HL-60 (cell line): ENCODE data around the gene ANKRD39.
"Not testable (repeated sequence)": the region's sequence is repeated elsewhere in the genome, so short reads cannot be mapped to it uniquely, and the experiment has no call there.

Experiments
- DNase-seq, 2 experiments: peaks; one replicate each; pipeline ENCODE4 v3.0.0-alpha.2; 2010 to 2020; ENCODE audit warnings: low read depth in 1 of 2, low spot score in 1 of 2
- H3K27ac ChIP-seq: fragments of 250-450 bp; sonication (Bioruptor Pico); replicated peaks from 2 replicates; pipeline ENCODE4 v1.5.1; 2020; ENCODE audit warnings: mild to moderate bottlenecking, moderate library complexity
- H3K27me3 ChIP-seq: fragments of 250-450 bp; sonication (Bioruptor Pico); 2 replicates; pipeline ENCODE4 v1.5.1; 2021; ENCODE audit warnings: mild to moderate bottlenecking, moderate library complexity; ENCODE audit not compliant: insufficient read depth, poor library complexity, severe bottlenecking
- H3K4me3 ChIP-seq: replicated peaks from 2 replicates; pipeline ENCODE4 v1.5.1; 2011; ENCODE audit warnings: mild to moderate bottlenecking, control low read depth, low read length; ENCODE audit not compliant: insufficient read depth
- GABPA ChIP-seq: IDR thresholded peaks from 2 replicates; pipeline ENCODE4 v1.6.1; 2012; ENCODE audit warnings: low read depth
- POLR2AphosphoS5 ChIP-seq: IDR thresholded peaks from 2 replicates; pipeline ENCODE4 v1.6.1; 2012; ENCODE audit warnings: low read depth
- SPI1 ChIP-seq: IDR thresholded peaks from 2 replicates; pipeline ENCODE4 v1.6.1; 2012; ENCODE audit warnings: low read depth, mild to moderate bottlenecking, borderline replicate concordance
- TF ChIP-seq, protein P1 (sequence below): IDR thresholded peaks from 2 replicates; pipeline ENCODE4 v1.6.1; 2012; ENCODE audit warnings: low read depth; ENCODE audit not compliant: insufficient replicate concordance
- TF ChIP-seq, protein P2 (sequence below): IDR thresholded peaks from one replicate; pipeline ENCODE4 v1.5.1; 2011; ENCODE audit warnings: low read length, control low read depth, inconsistent platforms; ENCODE audit not compliant: insufficient read depth

ANKRD39 gene

DNA sequence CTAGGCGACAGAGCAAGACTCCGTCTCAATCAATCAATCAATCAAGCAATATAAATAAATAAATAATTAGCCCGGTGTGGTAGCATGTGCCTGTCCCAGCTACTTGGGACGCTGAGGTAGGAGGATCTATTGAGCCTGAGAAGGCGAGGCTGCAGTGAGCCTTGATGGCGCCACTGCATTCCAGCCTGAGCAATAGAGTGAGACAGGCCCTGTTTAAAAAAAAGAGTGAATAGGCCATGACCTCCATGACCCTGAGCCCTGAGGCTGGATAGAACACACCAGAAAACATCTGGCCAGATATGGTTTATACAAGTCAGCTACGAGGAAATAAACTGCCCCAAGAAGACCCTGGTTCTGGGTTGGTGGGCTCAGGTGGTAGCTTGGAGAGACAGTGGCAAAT, 32.4 kb upstream of the ANKRD39 start:
- TF ChIP-seq POLR2AphosphoS5 (no peak), GABPA (no peak), SPI1 (no peak)
- TF ChIP-seq, protein P1, sequence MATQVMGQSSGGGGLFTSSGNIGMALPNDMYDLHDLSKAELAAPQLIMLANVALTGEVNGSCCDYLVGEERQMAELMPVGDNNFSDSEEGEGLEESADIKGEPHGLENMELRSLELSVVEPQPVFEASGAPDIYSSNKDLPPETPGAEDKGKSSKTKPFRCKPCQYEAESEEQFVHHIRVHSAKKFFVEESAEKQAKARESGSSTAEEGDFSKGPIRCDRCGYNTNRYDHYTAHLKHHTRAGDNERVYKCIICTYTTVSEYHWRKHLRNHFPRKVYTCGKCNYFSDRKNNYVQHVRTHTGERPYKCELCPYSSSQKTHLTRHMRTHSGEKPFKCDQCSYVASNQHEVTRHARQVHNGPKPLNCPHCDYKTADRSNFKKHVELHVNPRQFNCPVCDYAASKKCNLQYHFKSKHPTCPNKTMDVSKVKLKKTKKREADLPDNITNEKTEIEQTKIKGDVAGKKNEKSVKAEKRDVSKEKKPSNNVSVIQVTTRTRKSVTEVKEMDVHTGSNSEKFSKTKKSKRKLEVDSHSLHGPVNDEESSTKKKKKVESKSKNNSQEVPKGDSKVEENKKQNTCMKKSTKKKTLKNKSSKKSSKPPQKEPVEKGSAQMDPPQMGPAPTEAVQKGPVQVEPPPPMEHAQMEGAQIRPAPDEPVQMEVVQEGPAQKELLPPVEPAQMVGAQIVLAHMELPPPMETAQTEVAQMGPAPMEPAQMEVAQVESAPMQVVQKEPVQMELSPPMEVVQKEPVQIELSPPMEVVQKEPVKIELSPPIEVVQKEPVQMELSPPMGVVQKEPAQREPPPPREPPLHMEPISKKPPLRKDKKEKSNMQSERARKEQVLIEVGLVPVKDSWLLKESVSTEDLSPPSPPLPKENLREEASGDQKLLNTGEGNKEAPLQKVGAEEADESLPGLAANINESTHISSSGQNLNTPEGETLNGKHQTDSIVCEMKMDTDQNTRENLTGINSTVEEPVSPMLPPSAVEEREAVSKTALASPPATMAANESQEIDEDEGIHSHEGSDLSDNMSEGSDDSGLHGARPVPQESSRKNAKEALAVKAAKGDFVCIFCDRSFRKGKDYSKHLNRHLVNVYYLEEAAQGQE, result no peak
- TF ChIP-seq, protein P2, sequence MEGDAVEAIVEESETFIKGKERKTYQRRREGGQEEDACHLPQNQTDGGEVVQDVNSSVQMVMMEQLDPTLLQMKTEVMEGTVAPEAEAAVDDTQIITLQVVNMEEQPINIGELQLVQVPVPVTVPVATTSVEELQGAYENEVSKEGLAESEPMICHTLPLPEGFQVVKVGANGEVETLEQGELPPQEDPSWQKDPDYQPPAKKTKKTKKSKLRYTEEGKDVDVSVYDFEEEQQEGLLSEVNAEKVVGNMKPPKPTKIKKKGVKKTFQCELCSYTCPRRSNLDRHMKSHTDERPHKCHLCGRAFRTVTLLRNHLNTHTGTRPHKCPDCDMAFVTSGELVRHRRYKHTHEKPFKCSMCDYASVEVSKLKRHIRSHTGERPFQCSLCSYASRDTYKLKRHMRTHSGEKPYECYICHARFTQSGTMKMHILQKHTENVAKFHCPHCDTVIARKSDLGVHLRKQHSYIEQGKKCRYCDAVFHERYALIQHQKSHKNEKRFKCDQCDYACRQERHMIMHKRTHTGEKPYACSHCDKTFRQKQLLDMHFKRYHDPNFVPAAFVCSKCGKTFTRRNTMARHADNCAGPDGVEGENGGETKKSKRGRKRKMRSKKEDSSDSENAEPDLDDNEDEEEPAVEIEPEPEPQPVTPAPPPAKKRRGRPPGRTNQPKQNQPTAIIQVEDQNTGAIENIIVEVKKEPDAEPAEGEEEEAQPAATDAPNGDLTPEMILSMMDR, result no peak
- Histone ChIP-seq H3K27ac (no peak overlapping the region), H3K4me3 (no peak overlapping the region), H3K27me3 (no peaks in the 10 kb centered on the region)
- DNase-seq, result no peak

DNA sequence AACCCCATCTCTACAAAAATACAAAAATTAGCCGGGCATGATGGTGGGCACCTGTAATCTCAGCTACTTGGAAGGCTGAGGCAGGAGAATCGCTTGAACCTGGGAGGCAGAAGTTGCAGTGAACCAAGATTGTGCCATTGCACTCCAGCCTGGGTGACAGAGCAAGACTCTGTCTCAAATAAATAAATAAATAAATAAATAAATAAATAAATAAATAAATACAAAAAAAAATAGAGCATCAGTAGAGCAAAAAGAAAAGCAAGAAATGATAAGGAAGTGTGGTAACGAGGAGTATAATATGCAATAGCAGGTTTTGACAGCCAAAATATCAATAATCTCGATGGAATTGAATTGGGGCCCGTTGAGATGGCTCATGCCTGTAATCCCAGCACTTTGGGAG, 31.7 kb upstream of the ANKRD39 start:
- not testable (repeated sequence) for H3K27ac ChIP-seq, H3K4me3 ChIP-seq, H3K27me3 ChIP-seq, DNase-seq

DNA sequence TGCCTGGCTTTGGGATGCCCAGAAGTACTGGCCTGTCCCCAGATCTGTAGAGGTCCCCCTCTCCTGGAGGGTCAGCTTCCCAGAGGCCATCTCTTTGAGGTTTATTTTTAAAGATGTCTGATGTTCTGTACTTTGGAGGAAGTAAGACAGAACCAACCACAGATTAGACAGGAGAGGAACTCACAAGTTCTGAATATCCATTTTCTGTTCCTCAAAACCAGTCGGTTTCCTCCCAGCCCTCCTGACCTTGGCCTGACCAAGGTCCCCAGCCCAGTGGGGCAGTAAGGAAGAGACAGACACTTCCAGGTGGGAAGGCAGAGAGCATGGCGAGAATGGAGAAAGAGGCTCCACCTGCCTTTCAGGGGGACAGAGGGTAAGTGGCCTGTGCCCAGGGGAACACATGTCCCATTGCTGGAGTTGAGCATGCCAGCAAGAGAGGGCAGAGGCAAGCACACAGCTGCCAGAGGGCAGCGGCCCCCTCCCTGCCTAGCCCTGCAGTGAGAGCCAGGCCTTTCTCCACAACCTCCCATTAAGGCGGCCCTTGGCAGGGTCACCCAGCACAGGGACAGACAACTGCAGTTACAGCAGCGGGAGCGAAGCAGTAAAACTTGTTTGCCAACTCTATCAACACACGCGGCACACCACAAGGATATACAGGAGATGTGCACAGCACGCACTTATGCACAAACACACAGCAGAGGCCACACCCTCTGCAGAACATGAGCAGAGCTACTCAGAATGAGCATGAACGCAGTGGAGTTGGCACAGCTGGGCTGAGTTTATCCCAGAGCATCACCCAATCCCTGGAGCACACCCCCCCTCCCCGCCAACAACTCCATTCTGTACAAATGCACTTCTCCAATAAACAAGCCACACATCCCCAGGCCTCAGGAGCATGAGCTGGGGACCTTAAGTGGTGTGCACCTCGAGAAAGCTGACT, 30.5 kb upstream of the ANKRD39 start:
- DNase-seq, result no peak
- Histone ChIP-seq H3K4me3 (no peak overlapping the region), H3K27me3 (no peaks in the 10 kb centered on the region), H3K27ac (0 out of 2 replicates have a peak overlapping the region, but pooled peaks have one; percentile 9)
- TF ChIP-seq POLR2AphosphoS5 (no peak), SPI1 (peak; percentile 62; the same call in 1 of the 2 replicates), GABPA (no peak)
- TF ChIP-seq, protein P2, result no peak
- TF ChIP-seq, protein P1, result no peak

DNA sequence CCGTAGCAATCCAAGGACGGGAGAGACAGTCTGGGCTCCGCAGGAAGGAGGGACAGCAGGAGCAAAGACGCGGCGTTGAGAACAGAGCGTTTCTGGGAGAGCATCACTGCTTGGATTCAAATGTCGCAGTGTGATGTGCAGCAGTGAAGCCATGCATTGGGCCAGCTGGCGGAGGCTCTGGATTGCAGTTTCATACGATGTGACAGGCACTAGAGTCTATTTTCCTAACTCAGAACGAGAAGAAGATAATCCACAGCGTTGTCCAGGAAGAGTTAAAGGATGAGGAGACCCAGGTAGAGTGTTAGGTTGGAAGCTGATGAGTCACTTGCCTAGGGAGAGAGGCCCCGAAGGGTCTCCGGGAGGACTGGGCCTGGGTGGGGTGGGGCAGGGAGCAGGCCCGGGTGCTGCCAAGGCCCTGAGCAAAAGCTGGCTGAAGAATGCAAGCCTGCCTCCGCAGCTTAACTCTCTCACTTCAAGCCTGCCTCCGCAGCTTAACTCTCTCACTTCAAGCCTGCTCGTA, 29.7 kb upstream of the ANKRD39 start:
- no peak for DNase-seq
- H3K27me3 ChIP-seq, result no peaks in the 10 kb centered on the region
- no peak overlapping the region for H3K4me3 ChIP-seq
- TF ChIP-seq GABPA, result no peak
- no peak for TF ChIP-seq SPI1
- no peak for TF ChIP-seq POLR2AphosphoS5
- TF ChIP-seq, protein P1, result no peak
- H3K27ac ChIP-seq, result no peak overlapping the region
